Stimulated activated naive CD8-positive, alpha-beta T cell treated with anti-CD3 and anti-CD28 coated beads, Interleukin-15, Interleukin-2, amounts not matched to agents 100 U/mL and 50 U/mL, for 24 hours (primary cell): ENCODE results near the gene GFM1.
"Not testable (repeated sequence)": the region's sequence is repeated elsewhere in the genome, so short reads cannot be mapped to it uniquely, and the experiment has no call there.

ENCODE experiments used
- ATAC-seq: fragments of 150-1000 bp; cut with Tn5 transposase; one replicate; pipeline ENCODE4 v1.10.0; 2021
- DNase-seq: peaks from one replicate; pipeline ENCODE4 v3.0.0; 2021

Gene GFM1

GRCh38 chr3:158678687-158679086 is 34.4 kb downstream of the GFM1 start:
- ATAC-seq: no peak

GRCh38 chr3:158679547-158680000 is 35.2 kb downstream of the GFM1 start:
- DNase-seq (no peak), ATAC-seq (no peak)

More at GRCh38 chr3:158678687-158679086, 34.4 kb downstream of the GFM1 start:
- DNase-seq: no peak

- DNase-seq (no peak), ATAC-seq (no peak)
Observed at GRCh38 chr3:158680861-158681260, 36.5 kb downstream of the GFM1 start.

DNA sequence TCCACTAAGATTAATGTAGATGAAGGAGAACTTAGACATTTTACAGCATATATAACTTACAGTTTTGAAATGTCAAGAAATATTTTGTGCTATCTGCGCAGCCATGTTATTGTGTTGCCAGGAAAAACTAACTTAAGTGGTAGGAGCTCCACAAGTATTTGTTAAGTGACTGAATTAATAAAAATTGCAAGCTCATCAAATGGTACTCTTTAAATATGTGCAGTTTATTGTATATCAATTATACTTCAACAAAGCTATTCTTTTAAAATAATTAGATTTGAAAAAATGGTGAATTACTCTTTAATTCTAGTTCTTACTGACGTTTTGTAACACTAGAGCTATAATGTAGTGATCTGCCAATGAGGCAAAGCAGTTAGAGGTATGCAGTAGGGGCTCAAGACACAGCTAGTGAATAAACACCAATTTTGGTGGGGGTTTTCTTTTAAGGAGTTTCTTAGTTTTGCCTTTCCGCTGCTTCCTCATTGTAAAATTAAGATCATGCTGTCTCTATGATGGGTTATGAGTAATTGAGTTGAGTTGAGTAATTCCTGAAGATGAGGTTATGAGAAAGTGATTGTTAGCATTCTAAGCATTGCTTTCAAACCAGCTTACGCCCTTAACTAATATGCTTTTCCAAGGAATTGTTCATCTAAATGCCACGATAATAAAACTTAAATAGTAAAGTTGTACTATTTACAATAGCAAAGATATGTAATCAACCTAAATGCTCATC is 39.1 kb downstream of the GFM1 start:
- DNase-seq: no peak
- no peak for ATAC-seq

DNA sequence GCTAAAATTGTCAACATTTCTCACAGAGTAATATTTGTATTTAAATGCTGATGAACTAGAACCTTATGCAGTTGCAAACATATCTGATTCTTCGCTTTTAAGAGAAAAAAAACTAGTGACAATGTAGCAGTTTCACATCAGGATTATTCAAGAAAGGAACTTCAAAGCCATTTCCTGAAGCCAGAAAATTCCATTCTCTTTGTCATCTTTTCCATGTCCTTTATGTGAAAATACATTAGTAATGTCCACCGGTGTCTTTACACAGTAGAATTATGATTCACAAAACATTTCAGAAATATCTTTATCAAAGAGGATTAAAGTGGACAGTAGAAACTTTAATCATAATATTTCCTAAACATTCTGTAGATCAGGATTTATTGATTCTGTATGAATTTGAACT is 40.8 kb downstream of the GFM1 start:
- ATAC-seq (no peak), DNase-seq (no peak)

GRCh38 chr3:158693866-158694456 is 49.6 kb downstream of the GFM1 start:
- not testable (repeated sequence) for ATAC-seq, DNase-seq

DNA sequence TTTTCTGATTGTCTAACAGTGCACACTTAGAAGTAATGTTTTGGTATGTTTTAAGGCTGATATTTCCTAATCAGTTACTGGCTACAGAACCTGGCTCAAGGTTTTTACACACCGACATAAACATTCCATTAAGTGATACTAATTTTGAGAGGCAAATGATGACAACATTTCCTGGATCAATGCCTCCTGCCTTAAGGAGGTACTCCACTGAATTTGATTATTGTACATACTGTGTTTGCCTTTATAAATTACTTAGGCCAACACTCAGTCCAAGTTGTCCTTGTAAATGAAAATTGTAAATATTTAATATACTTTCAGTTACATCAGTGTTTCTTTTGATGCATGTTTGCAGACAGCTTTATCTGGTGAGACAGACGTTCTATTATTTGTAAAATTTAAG is 52.3 kb downstream of the GFM1 start:
- no peak for ATAC-seq
- DNase-seq: no peak

DNA sequence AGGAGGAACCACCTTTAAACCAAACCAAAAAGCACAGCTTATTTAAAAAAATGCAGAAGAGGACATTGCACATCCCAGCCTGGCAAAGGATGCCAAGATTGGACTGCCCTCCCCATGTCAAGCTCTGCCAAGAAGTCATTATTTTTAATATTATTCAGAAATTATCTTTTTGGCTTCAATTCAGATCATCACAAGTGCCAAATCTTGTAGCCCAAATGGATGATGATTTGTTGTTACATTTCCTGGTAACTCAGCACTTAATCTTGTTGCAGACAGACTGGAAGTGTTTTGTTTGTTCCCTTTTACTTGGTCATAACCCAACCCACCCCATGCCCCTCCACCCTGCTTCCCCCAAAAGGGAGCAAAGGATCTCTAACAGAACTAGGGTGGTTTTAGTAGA is 56.2 kb downstream of the GFM1 start:
- ATAC-seq: no peak
- no peak for DNase-seq

DNA sequence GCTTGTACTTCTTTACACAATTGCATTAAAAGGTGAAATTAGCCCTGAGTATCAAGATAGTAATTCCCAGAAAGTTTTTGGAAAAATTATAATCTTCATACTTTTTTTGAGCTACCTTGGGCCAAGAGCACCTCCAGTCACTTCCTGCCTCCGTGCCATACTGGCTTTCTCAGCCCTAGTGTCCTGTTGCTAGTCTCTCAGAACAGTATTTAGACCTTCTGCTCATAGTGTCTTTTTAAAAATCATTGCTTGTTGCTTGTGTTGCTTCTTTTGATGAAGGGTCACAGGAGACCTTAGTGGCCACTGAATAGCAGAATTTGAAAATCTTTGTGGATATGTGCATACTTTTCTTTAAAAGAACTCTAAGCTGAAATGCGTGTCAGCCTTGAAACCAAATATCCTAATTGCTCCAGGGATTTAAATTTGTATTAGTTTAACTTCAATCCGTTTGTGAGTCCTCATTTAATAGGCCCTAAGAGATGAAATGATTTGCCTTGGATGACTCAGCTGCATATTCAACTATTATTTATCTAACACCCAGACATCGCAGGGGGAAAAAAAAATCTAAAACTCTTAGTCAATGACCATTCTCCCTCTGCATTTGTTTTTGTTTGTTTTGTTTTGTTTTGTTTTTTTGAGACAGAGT is 57.2 kb downstream of the GFM1 start:
- DNase-seq (no peak), ATAC-seq (no peak)

GRCh38 chr3:158702815-158703481 is 58.6 kb downstream of the GFM1 start:
- DNase-seq (no peak), ATAC-seq (no peak)

DNA sequence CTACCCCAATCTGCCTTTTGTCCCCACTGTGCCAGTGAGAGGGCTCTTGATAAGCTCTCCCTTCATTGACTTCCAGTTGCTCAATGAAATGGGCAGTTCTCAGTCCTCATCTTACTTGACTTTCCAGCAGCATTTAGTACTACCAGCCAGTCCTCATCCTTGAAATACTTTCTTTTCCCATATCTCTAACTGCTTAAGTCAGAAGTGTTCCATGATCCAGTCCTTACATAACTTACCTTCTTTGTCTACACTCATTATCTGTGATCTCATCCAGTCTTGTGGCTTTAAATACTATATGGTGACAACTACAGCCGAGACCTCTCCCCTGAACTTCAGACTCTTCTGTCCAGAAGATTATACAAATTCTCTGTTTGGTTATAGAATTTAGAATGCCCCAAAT is 59.2 kb downstream of the GFM1 start:
- no peak for ATAC-seq
- DNase-seq: no peak

GRCh38 chr3:158709666-158710083 is 65.3 kb downstream of the GFM1 start:
- DNase-seq: no peak
- ATAC-seq: no peak

GRCh38 chr3:158710601-158711000 is 66.3 kb downstream of the GFM1 start:
- no peak for DNase-seq
- no peak for ATAC-seq

GRCh38 chr3:158711886-158712285 is 67.6 kb downstream of the GFM1 start:
- ATAC-seq: no peak
- DNase-seq: no peak

DNA sequence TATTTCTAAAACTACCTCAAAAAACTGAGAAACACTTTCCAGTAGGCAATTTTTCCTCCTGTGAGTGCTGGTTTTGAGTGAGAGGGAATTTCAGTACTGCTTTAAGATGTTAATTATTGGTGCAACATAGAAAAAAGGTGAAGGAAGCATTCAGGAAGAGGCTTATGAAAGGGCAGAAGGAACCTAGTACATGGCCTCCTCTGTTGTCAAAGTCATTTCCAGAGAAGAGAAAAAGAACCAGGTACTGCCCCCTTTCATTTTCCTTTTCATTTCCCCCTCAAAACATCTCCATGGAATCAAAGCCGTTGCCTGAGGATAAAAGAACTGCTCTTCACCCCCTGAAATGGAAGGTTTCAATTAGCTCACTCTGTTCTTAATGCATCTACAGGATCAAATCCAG is 68.1 kb downstream of the GFM1 start:
- DNase-seq: no peak
- ATAC-seq: no peak

DNA sequence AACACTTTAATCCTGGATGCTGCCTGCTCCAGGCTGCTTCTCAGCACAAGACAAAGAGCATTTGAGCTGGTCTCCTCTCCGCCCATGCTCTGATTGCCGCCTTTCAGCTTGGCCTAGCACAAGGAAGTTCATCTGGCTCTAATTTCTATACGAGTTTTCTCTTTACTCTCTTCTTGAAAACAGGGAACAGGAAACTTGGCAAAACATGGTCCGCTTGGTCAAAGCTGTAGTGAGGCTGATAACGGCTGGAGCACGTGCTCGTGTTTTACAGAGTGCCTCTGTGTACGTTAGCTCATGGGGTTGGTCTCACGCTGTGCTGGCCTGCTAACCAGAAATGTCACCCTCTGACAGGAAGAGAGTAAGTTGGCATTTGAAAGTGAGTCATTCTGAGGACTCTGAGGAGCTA is 68.8 kb downstream of the GFM1 start:
- ATAC-seq: peak; percentile 79
- no peak for DNase-seq

DNA sequence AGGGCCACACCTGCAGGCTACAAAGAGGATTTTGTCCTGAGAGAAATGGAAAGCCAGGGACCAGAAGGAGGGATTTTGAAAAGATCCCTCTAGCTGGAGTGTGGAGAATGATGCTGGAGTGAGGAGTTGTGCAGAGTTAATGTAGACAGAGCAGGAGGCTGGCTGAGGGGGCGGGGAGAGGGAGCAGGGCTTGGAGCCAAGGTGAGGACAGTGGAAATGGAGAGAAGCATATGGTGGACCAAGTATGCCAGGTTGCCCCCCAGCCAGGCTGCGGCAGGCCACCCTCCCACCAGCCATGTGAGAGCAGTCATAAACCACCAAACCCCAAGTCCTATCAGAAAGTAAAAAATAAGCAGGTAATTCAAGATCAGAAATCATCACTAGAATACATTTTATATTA is 73.2 kb downstream of the GFM1 start:
- DNase-seq: no peak
- ATAC-seq: no peak

DNA sequence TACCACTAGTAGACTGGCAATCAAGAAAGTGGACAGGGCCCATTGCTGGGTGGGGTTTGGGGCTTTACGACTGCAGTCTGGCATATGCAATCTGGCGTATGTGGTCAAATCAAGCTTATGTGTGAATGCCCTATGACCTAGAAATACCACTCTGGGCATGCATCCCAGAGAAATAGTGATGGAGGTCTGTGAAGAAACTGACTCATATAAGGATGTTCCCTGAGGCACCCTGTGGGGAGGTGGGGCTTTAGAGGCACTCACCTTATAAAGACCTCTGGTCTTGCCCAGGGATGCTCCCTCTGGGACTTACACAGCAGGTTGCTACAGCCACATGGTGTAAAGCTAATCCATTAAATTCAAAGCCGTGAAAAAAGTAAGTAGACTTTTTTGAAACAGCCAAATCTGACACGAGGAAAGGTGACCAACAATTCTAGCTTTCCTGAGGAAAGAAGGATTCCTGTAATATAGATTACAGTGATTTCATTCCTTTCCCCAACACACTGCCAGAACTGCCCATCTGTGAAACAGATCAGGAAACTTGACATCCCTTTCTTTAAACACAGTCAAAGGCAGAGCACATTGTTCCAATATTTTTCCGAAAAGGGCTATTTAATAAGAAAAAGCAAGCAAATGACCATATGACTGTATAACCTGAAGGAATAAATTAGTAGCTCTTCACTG is 74.3 kb downstream of the GFM1 start:
- no peak for ATAC-seq
- DNase-seq: no peak

- DNase-seq (no peak), ATAC-seq (no peak)
Observed at GRCh38 chr3:158722108-158722507, 77.8 kb downstream of the GFM1 start.

DNA sequence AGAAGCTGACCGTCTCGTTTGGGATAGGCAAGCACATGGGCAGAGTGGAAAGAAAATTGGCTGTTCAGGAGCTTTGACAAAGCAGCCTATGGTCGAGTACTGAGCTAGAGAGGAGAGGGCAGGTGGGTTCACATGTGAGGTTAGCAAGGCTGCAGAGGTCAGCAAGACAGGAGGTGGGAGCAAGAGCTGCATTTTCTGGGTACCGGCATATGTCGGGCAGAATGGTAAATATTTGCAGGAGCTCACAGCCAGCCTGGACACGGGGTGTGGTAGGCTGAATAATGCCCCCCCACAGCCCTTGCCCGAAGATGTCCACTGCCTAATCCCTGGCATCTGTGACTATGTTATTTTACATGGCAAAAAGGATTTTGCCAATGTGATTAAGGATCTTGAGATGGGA is 79.7 kb downstream of the GFM1 start:
- DNase-seq (no peak), ATAC-seq (no peak)

GRCh38 chr3:158725348-158726011 is 81.2 kb downstream of the GFM1 start:
- DNase-seq (peak; percentile 14), ATAC-seq (peak; percentile 81)
